Activated naive CD4-positive, alpha-beta T cell treated with anti-CD3 and anti-CD28 coated beads, Interleukin-2, amount 50 U/mL, for 72 hours (primary cell): ENCODE data around the gene BATF. TPM values are rescaled to one million over a fixed set of nuclear protein-coding genes. Genes with fewer than 3 reads are reported as not detected.

Experiments used
- ATAC-seq, 2 donors: fragments of 150-1000 bp; cut with Tn5 transposase; 2 replicates each; pipeline ENCODE4 v1.10.0; 2021; ENCODE audit warnings: mild to moderate bottlenecking in 2 of 2, moderate library complexity in 2 of 2
- DNase-seq, 2 donors: peaks; one replicate each; pipeline ENCODE4 v3.0.0; 2021 to 2022; ENCODE audit warnings: low spot score in 2 of 2
- H3K27ac Mint-ChIP-seq, 2 donors: one replicate each; pipeline ENCODE4 v1.8.0; 2022; ENCODE audit warnings: mild to moderate bottlenecking in 2 of 2, mixed read lengths in 2 of 2
- H3K36me3 Mint-ChIP-seq, 2 donors: one replicate each; pipeline ENCODE4 v1.8.0; 2022; ENCODE audit warnings: mixed read lengths in 2 of 2
- H3K9me3 Mint-ChIP-seq, 2 donors: one replicate each; pipeline ENCODE4 v1.8.0; 2022; ENCODE audit warnings: mixed read lengths in 2 of 2
- total RNA-seq, 2 donors: library from RNA; stranded (reverse); gene quantifications; one replicate each; pipeline ENCODE4 v1.2.3, GENCODE V29; 2022

The BATF gene
- total RNA-seq, 2 donors from 2014 or later = 93.6 to 165 TPM

DNA sequence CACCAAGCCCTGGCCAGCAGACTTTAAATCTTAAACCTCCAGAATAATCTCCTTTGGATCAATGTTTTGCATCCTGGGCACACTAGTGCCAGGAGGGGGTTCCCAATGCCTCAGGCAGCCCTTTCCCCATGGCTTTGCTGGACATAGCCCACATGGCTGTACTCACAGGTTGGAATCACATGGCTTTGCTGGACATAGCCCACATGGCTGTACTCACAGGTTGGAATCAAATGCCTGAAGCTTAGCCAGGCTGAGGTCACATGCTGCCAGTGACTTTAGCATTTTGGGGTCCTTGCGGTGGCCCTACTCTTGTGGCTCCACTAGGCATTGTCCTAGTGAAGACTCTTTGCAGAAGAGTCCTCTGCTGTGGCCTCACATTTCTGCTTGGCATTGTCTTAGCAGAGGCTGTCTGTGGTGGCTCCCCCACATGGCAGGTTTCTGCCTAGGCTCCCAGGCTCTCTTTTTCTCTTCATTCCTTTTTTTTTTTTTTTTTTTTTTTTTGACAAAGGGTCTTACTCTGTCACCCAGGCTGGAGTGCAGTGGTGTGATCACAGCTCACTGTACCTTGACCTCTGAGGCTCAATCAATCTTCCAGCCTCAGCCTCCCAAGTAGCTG, 69.2 kb downstream of the BATF start:
- Mint-ChIP-seq H3K27ac (no peak overlapping the region), H3K36me3 (peaks cover 0 to 23% of the 10 kb centered on the region in 2 donors), H3K9me3 (peaks cover 0 to 11% of the 10 kb centered on the region in 2 donors)
- no peak for DNase-seq
- ATAC-seq = no peak

DNA sequence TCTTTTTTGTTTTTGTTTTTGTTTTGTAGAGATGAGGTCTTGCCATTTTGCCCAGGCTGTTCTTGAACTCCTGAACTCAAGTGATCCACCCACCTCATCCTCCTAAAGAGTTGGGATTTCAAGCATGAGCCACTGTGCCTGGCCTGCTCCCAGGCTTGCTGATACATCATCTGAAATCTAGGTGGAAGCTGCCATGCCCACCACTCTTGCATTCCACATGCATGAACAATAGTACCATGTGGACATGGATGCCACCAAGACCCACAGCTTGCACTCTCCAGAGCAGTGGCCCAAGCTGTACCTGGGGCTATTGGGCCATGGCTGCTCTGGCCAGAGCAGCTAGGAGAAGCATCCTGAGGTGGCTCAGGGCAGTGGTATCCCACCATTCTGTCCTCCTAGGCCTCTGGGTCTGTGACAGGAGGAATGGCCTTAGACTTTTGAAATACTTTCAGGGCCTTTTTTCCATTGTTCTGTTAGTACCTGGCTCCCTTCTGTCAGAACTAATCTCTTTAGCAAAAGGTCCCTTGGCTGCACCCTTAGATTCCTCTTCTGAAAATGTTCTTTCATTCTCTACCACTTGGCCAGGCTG, 69.8 kb downstream of the BATF start:
- Mint-ChIP-seq H3K27ac (no peak overlapping the region), H3K36me3 (peaks cover 0 to 23% of the 10 kb centered on the region in 2 donors), H3K9me3 (peaks cover 0 to 11% of the 10 kb centered on the region in 2 donors)
- DNase-seq = no peak
- ATAC-seq = no peak

DNA sequence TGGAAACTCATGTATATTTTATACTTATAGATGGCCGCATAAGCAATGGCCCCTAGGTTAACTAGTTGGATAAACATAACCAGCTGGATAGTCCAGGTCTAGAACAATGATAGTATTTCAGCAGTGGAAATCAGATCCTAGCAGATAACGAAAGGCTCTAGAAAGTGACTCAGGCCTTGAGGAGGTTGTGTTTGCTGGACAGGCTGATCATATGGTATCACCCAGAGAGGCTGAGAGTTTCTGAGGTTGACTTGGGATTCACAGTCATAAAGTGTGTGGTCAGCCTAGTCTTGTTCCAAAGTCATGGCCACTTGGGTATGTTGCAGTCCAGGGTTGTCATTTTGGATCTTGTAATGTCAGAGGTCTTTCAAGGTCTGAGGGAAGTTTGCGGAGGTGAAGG, 73.0 kb downstream of the BATF start:
- ATAC-seq (peak in 1 of 2 donors; percentile 59), DNase-seq (no peak)
- H3K36me3 Mint-ChIP-seq = peaks cover 0 to 23% of the 10 kb centered on the region in 2 donors
- no peak overlapping the region for H3K27ac Mint-ChIP-seq
- H3K9me3 Mint-ChIP-seq = peaks cover 0 to 11% of the 10 kb centered on the region in 2 donors

Other genes with a start within 250 kb of the BATF start
- 10 to 100 TPM; 55.8 to 65.9 TPM for gene FOS, start 243.6 kb upstream of the BATF start, total RNA-seq
- 1 to 10 TPM in 1 of 2 donors, under 1 TPM in 1; 0.46 to 2.0 TPM for gene JDP2, start 94.4 kb upstream of the BATF start, total RNA-seq
- gene FLVCR2, start 56.2 kb downstream of the BATF start, total RNA-seq = 10 to 100 TPM; 11.6 to 18.3 TPM
- gene ERG28, start 138.4 kb downstream of the BATF start, total RNA-seq = 10 to 100 TPM; 20.2 to 25.5 TPM
- 10 to 100 TPM; 36.6 TPM for gene TTLL5, start 138.8 kb downstream of the BATF start, total RNA-seq